SK-MEL-5 (cell line): ENCODE data around the gene DDX50. TPM values are rescaled to one million over a fixed set of nuclear protein-coding genes. Genes with fewer than 3 reads are reported as not detected.
"Not testable (repeated sequence)": the region's sequence is repeated elsewhere in the genome, so short reads cannot be mapped to it uniquely, and the experiment has no call there.

Experiments used
- DNase-seq: peaks from one replicate; pipeline ENCODE4 v3.0.0-alpha.2; 2016; ENCODE audit warnings: low read depth, low spot score
- in situ Hi-C: cut with HindIII; loops from 2 replicates; pipeline ENCODE4 v1.10.0; 2016; ENCODE audit warnings: low sequenced_read_pairs, high pct_unique_total_duplicates, low pct_unique_long_range_greater_than_20kb
- small RNA-seq, 2 experiments: library from RNA; depleted of rRNA; stranded (forward); fragments of <200 nt; gene quantifications; one replicate each; pipeline ENCODE3, GENCODE V24; 2014
- total RNA-seq: library from RNA; depleted of rRNA; stranded (reverse); fragments of >200 nt; shearing (Covaris generic); gene quantifications from 2 replicates; pipeline ENCODE4 v1.2.3, GENCODE V29; 2014; rRNA removed

Gene DDX50
- total RNA-seq, 1 experiment from 2014 or later: 35.1 TPM

DNA sequence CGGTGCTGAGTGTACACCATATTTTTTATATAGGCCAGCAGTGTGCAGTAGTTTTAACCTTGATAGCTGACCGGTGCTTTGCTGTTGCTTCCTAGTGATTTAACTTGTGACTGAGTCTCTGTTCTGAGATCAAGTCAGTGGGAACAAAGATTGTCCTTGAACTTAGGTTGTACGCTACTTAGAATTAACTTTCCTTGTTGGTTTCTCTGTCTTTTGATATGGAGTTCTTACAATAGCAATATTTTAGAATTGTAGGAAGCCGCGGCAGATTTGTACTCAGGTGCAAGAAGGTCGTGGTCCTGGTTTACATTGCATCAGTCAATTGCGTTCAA, 56.1 kb downstream of the DDX50 start:
- in situ Hi-C loops: no loop called here
- DNase-seq: no peak

- peak; percentile 32 for DNase-seq
- in situ Hi-C loops: no loop called here
These were observed 56.5 kb downstream of the DDX50 start for GRCh38 chr10:68957654-68958053.

DNA sequence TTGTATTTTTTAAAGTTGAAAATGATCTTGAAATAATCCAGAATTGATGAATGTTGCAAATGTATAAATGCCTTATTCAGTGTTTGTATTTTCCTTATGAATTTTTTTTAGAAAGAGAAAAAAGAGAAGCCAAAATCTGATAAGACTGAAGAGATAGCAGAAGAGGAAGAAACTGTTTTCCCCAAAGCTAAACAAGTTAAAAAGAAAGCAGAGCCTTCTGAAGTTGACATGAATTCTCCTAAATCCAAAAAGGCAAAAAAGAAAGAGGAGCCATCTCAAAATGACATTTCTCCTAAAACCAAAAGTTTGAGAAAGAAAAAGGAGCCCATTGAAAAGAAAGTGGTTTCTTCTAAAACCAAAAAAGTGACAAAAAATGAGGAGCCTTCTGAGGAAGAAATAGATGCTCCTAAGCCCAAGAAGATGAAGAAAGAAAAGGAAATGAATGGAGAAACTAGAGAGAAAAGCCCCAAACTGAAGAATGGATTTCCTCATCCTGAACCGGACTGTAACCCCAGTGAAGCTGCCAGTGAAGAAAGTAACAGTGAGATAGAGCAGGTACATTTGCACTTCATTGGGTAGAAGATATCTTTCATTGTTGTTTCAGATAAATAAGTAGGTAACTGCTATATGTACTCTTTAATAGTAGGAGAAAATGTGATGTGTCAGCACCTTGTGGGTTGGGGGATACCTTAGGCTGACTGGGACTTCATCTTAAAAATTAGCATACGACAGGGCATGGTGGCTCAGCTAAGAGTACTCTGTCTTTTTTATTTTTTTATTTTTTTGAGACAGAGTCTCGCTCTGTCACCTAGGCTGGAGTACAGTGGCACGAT, 58.8 kb downstream of the DDX50 start:
- in situ Hi-C loops: no loop called here
- DNase-seq: no peak

DNA sequence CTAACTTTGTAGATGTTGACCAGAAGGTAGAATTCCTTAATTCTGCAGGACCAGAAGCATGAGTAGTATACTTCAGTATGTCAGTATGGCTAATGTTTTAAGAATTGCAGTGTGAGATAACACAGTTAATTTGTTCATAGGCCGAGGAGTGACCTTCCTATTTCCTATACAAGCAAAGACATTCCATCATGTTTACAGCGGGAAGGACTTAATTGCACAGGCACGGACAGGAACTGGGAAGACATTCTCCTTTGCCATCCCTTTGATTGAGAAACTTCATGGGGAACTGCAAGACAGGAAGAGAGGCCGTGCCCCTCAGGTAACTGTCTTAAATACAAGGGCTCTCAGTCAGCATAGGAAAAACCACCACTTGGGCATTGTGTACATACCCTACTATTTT, 62.0 kb downstream of the DDX50 start:
- no peak for DNase-seq
- in situ Hi-C loops: no loop called here

GRCh38 chr10:68973975-68974374, 72.9 kb downstream of the DDX50 start:
- no peak for DNase-seq
- in situ Hi-C loops: no loop called here

GRCh38 chr10:68975936-68976473, 74.9 kb downstream of the DDX50 start:
- DNase-seq, in situ Hi-C loops: not testable (repeated sequence)

- DNase-seq, in situ Hi-C loops: not testable (repeated sequence)
These were observed 78.6 kb downstream of the DDX50 start for GRCh38 chr10:68979738-68980137.

DNA sequence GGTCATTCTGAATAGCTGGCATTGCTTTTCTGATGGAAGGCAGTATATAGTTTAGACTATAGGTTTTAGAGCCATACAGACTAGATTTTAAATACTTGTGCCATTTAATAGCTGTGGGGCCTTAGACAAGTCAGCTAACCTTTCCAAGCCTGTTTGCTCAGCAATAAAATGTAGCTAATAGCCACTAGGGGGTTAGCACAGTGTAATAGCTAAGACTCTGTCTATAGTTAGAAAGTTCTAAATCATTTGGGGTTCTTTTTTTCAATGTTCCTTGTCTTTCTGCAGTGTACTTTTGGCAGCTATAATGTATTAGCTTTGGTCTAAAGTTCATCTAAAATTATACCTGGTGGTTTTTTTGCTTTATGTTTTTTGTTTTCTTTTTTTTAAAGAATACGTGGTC, 80.0 kb downstream of the DDX50 start:
- DNase-seq: peak; percentile 15
- in situ Hi-C loops: no loop called here

DNA sequence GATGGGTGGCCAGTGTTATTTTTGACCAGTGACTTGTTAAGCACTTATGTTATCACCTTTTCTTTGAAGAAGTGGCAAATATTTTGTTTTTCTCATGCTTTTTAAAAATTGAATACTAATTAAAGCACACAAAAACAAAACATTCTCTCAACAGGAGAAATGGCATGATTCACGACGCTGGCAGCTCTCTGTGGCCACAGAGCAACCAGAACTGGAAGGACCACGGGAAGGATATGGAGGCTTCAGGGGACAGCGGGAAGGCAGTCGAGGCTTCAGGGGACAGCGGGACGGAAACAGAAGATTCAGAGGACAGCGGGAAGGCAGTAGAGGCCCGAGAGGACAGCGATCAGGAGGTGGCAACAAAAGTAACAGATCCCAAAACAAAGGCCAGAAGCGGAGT, 81.3 kb downstream of the DDX50 start:
- in situ Hi-C loops: no loop called here

DNA sequence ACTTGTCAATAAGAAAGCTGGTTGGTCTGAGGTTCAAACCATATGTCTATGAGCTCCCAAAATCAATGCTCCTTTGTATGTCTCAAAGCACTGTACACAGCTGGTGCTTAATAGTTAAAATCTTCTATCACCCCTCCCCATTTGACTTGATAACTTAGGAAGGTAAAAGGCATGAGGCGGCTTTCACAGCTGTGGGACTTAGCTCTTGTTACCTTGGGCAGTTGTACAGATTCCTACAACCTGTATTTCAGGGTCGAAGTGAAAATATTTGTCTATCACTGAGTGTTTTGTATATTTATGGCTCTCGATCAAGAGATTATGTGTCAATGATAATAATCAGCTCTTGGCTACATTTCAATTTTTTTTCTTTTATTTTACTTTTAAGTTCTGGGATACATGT, 86.5 kb downstream of the DDX50 start:
- in situ Hi-C loops: no loop called here
- DNase-seq: no peak

More for the DNA sequence above, 81.3 kb downstream of the DDX50 start:
- DNase-seq: no peak

GRCh38 chr10:68988530-68989316, 87.6 kb downstream of the DDX50 start, which contains the start of gene KIFBP:
Gene KIFBP, plus strand, starts transcription at chr10:68988803. Its CDS starts 30 bp downstream, at chr10:68988833.
- in situ Hi-C loops: no loop called here

DNA sequence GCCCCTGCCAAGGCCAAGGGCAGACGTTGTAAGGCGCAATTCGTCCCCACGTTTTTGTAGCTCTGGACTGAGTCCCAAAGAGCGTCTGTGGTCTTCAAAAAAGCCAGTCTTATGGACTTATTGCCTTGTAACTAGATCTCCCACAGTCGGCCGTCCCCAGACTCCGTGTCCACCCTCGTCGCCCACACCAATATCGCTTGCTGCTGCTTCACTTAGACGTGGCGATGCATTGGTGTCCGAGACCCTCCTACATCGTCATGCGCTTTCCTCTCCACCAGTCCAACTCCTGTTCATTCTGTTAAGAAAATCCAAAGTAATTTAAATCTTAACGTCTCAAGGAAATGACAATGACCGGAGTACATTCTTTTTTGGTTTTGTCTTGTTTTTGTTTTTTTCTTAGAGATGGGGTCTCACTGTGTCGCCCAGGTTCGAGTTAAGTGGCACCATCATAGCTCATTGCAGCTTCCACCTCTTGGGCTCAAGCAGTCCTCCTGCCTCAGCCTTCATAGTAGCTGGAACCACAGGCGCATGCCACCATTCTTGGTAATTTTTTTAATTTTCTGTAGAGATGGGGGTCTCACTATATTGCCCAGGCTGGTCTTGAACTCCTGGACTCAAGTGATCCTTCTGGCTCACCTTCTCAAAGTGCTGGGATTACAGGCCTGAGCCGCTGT, 88.3 kb downstream of the DDX50 start:
- DNase-seq: peak; percentile 2
- in situ Hi-C loops: no loop called here

More at GRCh38 chr10:68988530-68989316, 87.6 kb downstream of the DDX50 start, which contains the start of gene KIFBP:
- peak; percentile 96 for DNase-seq

GRCh38 chr10:68992636-68993440, 91.7 kb downstream of the DDX50 start:
- in situ Hi-C loops: no loop called here
- DNase-seq: peak; percentile 55

Small RNAs within 50 kb of the gene (small RNA-seq; reads per million reads assigned to genes)
- gene RNU6-571P: 0 reads per million in 2 experiments

Other genes starting within 250 kb of the DDX50 start
- 31.6 and 40.5 TPM in 2 replicates for gene CCAR1, start 180.1 kb upstream of the DDX50 start, total RNA-seq
- gene STOX1, start 73.8 kb upstream of the DDX50 start, total RNA-seq: 1.8 and 2.0 TPM in 2 replicates
- gene DDX21, start 54.9 kb downstream of the DDX50 start, total RNA-seq: 93.1 and 99.2 TPM in 2 replicates
- gene KIFBP, start 87.5 kb downstream of the DDX50 start, total RNA-seq: 18.9 and 21.2 TPM in 2 replicates
- gene SRGN, start 186.8 kb downstream of the DDX50 start, total RNA-seq: 3.9 and 4.8 TPM in 2 replicates
- gene VPS26A, start 222.9 kb downstream of the DDX50 start, total RNA-seq: 38.7 and 39.7 TPM in 2 replicates